Measurements from ENCODE around the gene FH.

GRCh38 chr1:241462391-241462790 is 57.2 kb downstream of the FH start:
- TF ChIP-seq CTCF (IDR thresholded peaks at IDR 0.05; ENCODE audit: low read depth, low read length, poor library complexity, severe bottlenecking) (no peak), EZH2phosphoT487 (IDR thresholded peaks at IDR 0.05; ENCODE audit: borderline replicate concordance, low read length) (no peak)
